ENCODE data around the gene BANF1. TPM values are rescaled to one million over a fixed set of nuclear protein-coding genes. Genes with fewer than 3 reads are reported as not detected.

The BANF1 gene
- total and polyA plus RNA-seq, 2 of the 13 experiments (the other 11 are each of a cell fraction or from before 2014, with no cell fraction given), result 40.5 to 86.5 TPM

DNA sequence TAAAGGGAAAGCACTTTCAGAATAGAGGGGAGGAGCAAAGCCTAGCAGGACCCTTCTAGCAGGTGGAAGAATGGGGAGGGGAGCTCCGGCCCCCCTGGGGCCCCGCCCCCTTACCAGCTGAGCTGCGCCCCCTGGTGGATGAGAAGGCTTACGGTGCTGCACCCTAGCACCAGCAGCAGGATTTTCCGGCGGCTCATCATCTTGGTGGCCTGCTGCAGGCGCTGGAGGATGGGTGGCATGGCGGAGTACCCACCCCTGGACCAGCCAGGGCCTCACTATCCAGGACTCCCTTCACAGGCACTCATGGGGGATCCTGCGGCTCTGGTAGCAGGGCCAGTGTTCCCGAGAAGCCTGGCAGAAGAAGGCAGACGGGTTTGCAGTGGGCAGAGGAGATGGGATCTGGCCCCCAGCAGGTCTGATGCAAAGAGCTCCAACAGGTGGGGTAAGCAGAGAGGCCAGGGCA lies 42.9 kb downstream of the BANF1 start (continued):
- TF ChIP-seq ZBTB20 (CRISPR knock-in tag; IDR thresholded peaks at IDR 0.05; ENCODE audit: borderline replicate concordance, low read depth), result no peak
- TF ChIP-seq, protein P1, sequence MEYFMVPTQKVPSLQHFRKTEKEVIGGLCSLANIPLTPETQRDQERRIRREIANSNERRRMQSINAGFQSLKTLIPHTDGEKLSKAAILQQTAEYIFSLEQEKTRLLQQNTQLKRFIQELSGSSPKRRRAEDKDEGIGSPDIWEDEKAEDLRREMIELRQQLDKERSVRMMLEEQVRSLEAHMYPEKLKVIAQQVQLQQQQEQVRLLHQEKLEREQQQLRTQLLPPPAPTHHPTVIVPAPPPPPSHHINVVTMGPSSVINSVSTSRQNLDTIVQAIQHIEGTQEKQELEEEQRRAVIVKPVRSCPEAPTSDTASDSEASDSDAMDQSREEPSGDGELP (IDR thresholded peaks at IDR 0.05; ENCODE audit: borderline replicate concordance, low read depth), result peak; percentile 89
- no peak for TF ChIP-seq ZNF256 (CRISPR knock-in tag; conservative IDR thresholded peaks at IDR 0.05)
- TF ChIP-seq, protein P2, sequence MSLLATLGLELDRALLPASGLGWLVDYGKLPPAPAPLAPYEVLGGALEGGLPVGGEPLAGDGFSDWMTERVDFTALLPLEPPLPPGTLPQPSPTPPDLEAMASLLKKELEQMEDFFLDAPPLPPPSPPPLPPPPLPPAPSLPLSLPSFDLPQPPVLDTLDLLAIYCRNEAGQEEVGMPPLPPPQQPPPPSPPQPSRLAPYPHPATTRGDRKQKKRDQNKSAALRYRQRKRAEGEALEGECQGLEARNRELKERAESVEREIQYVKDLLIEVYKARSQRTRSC (CRISPR knock-in tag; IDR thresholded peaks at IDR 0.05; ENCODE audit: low read depth), result no peak
- no peak for TF ChIP-seq ARID2 (CRISPR knock-in tag; IDR thresholded peaks at IDR 0.05; ENCODE audit: borderline replicate concordance)
- TF ChIP-seq, protein P3, sequence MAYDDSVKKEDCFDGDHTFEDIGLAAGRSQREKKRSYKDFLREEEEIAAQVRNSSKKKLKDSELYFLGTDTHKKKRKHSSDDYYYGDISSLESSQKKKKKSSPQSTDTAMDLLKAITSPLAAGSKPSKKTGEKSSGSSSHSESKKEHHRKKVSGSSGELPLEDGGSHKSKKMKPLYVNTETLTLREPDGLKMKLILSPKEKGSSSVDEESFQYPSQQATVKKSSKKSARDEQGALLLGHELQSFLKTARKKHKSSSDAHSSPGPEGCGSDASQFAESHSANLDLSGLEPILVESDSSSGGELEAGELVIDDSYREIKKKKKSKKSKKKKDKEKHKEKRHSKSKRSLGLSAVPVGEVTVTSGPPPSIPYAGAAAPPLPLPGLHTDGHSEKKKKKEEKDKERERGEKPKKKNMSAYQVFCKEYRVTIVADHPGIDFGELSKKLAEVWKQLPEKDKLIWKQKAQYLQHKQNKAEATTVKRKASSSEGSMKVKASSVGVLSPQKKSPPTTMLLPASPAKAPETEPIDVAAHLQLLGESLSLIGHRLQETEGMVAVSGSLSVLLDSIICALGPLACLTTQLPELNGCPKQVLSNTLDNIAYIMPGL (CRISPR knock-in tag; IDR thresholded peaks at IDR 0.05; ENCODE audit: borderline replicate concordance in 1 of 2, low read depth in 1 of 2), result peak; percentile 73 to 82
- TF ChIP-seq, protein P4, sequence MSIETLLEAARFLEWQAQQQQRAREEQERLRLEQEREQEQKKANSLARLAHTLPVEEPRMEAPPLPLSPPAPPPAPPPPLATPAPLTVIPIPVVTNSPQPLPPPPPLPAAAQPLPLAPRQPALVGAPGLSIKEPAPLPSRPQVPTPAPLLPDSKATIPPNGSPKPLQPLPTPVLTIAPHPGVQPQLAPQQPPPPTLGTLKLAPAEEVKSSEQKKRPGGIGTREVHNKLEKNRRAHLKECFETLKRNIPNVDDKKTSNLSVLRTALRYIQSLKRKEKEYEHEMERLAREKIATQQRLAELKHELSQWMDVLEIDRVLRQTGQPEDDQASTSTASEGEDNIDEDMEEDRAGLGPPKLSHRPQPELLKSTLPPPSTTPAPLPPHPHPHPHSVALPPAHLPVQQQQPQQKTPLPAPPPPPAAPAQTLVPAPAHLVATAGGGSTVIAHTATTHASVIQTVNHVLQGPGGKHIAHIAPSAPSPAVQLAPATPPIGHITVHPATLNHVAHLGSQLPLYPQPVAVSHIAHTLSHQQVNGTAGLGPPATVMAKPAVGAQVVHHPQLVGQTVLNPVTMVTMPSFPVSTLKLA (IDR thresholded peaks at IDR 0.05), result no peak
- TF ChIP-seq, protein P5, sequence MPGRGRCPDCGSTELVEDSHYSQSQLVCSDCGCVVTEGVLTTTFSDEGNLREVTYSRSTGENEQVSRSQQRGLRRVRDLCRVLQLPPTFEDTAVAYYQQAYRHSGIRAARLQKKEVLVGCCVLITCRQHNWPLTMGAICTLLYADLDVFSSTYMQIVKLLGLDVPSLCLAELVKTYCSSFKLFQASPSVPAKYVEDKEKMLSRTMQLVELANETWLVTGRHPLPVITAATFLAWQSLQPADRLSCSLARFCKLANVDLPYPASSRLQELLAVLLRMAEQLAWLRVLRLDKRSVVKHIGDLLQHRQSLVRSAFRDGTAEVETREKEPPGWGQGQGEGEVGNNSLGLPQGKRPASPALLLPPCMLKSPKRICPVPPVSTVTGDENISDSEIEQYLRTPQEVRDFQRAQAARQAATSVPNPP (CRISPR knock-in tag; IDR thresholded peaks at IDR 0.05), result no peak
- no peak for TF ChIP-seq SMARCC2 (IDR thresholded peaks at IDR 0.05)
- no peak for TF ChIP-seq ZNF496 (CRISPR knock-in tag; IDR thresholded peaks at IDR 0.05; ENCODE audit: insufficient replicate concordance)
- TF ChIP-seq FOXP1 (IDR thresholded peaks at IDR 0.05), result no peak
- TF ChIP-seq FOXP1 (CRISPR knock-in tag; IDR thresholded peaks at IDR 0.05), result no peak
- no peak for TF ChIP-seq REPIN1 (CRISPR knock-in tag; IDR thresholded peaks at IDR 0.05; ENCODE audit: borderline replicate concordance, low read depth)
- TF ChIP-seq, protein P6, sequence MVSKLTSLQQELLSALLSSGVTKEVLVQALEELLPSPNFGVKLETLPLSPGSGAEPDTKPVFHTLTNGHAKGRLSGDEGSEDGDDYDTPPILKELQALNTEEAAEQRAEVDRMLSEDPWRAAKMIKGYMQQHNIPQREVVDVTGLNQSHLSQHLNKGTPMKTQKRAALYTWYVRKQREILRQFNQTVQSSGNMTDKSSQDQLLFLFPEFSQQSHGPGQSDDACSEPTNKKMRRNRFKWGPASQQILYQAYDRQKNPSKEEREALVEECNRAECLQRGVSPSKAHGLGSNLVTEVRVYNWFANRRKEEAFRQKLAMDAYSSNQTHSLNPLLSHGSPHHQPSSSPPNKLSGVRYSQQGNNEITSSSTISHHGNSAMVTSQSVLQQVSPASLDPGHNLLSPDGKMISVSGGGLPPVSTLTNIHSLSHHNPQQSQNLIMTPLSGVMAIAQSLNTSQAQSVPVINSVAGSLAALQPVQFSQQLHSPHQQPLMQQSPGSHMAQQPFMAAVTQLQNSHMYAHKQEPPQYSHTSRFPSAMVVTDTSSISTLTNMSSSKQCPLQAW (CRISPR knock-in tag; IDR thresholded peaks at IDR 0.05), result no peak
- no peak for TF ChIP-seq POLR2AphosphoS2 (IDR thresholded peaks at IDR 0.05; ENCODE audit: low read depth, low read length)
- no peak for TF ChIP-seq HOXA5 (CRISPR knock-in tag; IDR thresholded peaks at IDR 0.05)
- no peak for TF ChIP-seq NCOA1 (CRISPR knock-in tag; IDR thresholded peaks at IDR 0.05)
- peak; percentile 62 for TF ChIP-seq YY1 (IDR thresholded peaks at IDR 0.05; ENCODE audit: insufficient read depth, insufficient replicate concordance, low read depth, low read length)
- no peak for TF ChIP-seq THYN1 (CRISPR knock-in tag; IDR thresholded peaks at IDR 0.05; ENCODE audit: borderline replicate concordance, low read depth)
- TF ChIP-seq REL (CRISPR knock-in tag; conservative IDR thresholded peaks at IDR 0.05), result no peak
- TF ChIP-seq GATAD2A (CRISPR knock-in tag; IDR thresholded peaks at IDR 0.05), result peak; percentile 40; the same call in 1 of the 2 replicates
- no peak for TF ChIP-seq NFKBIZ (CRISPR knock-in tag; IDR thresholded peaks at IDR 0.05)
- TF ChIP-seq FOXA3 (CRISPR knock-in tag; IDR thresholded peaks at IDR 0.05), result no peak
- no peak for TF ChIP-seq ZMYM2 (CRISPR knock-in tag; IDR thresholded peaks at IDR 0.05)

Measured in HepG2 (cell line).